H7 (cell line): ENCODE data around the gene PCBP1. TPM values are rescaled to one million over a fixed set of nuclear protein-coding genes. Genes with fewer than 3 reads are reported as not detected.
A peak's percentile ranks its signal among the peaks of the same experiment; 100 is the strongest.
"Not testable (repeated sequence)": the region's sequence is repeated elsewhere in the genome, so short reads cannot be mapped to it uniquely, and the experiment has no call there.

ENCODE experiments used
- DNase-seq: peaks from one replicate; pipeline ENCODE4 v3.0.0; 2012
- H3K27me3 ChIP-seq: 2 replicates; pipeline ENCODE4 v1.6.0; 2011; ENCODE audit warnings: mild to moderate bottlenecking, low read length; ENCODE audit not compliant: control insufficient read depth, insufficient read depth
- H3K36me3 ChIP-seq: replicated peaks from 2 replicates; pipeline ENCODE4 v1.5.1; 2011; ENCODE audit warnings: low read length; ENCODE audit not compliant: control insufficient read depth, insufficient read depth
- H3K4me3 ChIP-seq: 2 replicates; pipeline ENCODE4 v1.5.1; 2011; ENCODE audit warnings: low read depth, mild to moderate bottlenecking, control low read depth, low read length, moderate library complexity; ENCODE audit not compliant: insufficient read depth
- total RNA-seq: library from RNA; depleted of rRNA; stranded (reverse); fragments of >200 nt; shearing (Covaris generic); gene quantifications from 2 replicates; pipeline ENCODE4 v1.2.3, GENCODE V29; 2014

PCBP1 gene
- total RNA-seq, 1 experiment from 2014 or later: 52.6 TPM

GRCh38 chr2:70121627-70122372 lies 34.5 kb downstream of the PCBP1 start:
- H3K27me3 ChIP-seq: no peaks in the 10 kb centered on the region
- H3K4me3 ChIP-seq: no peak overlapping the region
- DNase-seq: no peak
- no peaks in the 10 kb centered on the region for H3K36me3 ChIP-seq

- no peaks in the 10 kb centered on the region for H3K27me3 ChIP-seq
- H3K36me3 ChIP-seq: no peaks in the 10 kb centered on the region
- no peak for DNase-seq
- H3K4me3 ChIP-seq: no peak overlapping the region
Measured at GRCh38 chr2:70122470-70122869, 35.2 kb downstream of the PCBP1 start.

- peak; percentile 81 for DNase-seq
- H3K27me3 ChIP-seq: no peaks in the 10 kb centered on the region
- no peaks in the 10 kb centered on the region for H3K36me3 ChIP-seq
- H3K4me3 ChIP-seq: peak overlapping the region; percentile 73
Measured at GRCh38 chr2:70123051-70123828, 36.0 kb downstream of the PCBP1 start.

- no peaks in the 10 kb centered on the region for H3K27me3 ChIP-seq
- no peak for DNase-seq
- no peaks in the 10 kb centered on the region for H3K36me3 ChIP-seq
- peak overlapping the region; percentile 73 for H3K4me3 ChIP-seq
Measured at GRCh38 chr2:70123829-70124116, 36.5 kb downstream of the PCBP1 start.

GRCh38 chr2:70124983-70125480 lies 37.8 kb downstream of the PCBP1 start:
- Histone ChIP-seq H3K27me3 (no peaks in the 10 kb centered on the region), H3K36me3 (no peaks in the 10 kb centered on the region), H3K4me3 (peak overlapping the region; percentile 73)
- peak; percentile 91 for DNase-seq

GRCh38 chr2:70125498-70125898 lies 38.2 kb downstream of the PCBP1 start:
- H3K27me3 ChIP-seq: no peaks in the 10 kb centered on the region
- DNase-seq: no peak
- H3K4me3 ChIP-seq: no peak overlapping the region
- H3K36me3 ChIP-seq: no peaks in the 10 kb centered on the region

GRCh38 chr2:70126413-70126812 lies 39.1 kb downstream of the PCBP1 start:
- Histone ChIP-seq H3K27me3 (no peaks in the 10 kb centered on the region), H3K4me3 (no peak overlapping the region), H3K36me3 (no peaks in the 10 kb centered on the region)
- no peak for DNase-seq

GRCh38 chr2:70128005-70128404 lies 40.7 kb downstream of the PCBP1 start:
- H3K4me3 ChIP-seq: no peak overlapping the region
- no peak for DNase-seq
- H3K27me3 ChIP-seq: no peaks in the 10 kb centered on the region
- H3K36me3 ChIP-seq: no peaks in the 10 kb centered on the region

- H3K27me3 ChIP-seq, H3K4me3 ChIP-seq, DNase-seq, H3K36me3 ChIP-seq: not testable (repeated sequence)
Measured at GRCh38 chr2:70131344-70132143, 44.3 kb downstream of the PCBP1 start.

- no peak overlapping the region for H3K4me3 ChIP-seq
- H3K27me3 ChIP-seq: no peaks in the 10 kb centered on the region
- H3K36me3 ChIP-seq: no peaks in the 10 kb centered on the region
- peak; percentile 53 for DNase-seq
Measured at GRCh38 chr2:70132244-70133126, 45.2 kb downstream of the PCBP1 start.

- Histone ChIP-seq H3K4me3 (no peak overlapping the region), H3K36me3 (no peaks in the 10 kb centered on the region), H3K27me3 (no peaks in the 10 kb centered on the region)
- no peak for DNase-seq
Measured at GRCh38 chr2:70133127-70133452, 45.8 kb downstream of the PCBP1 start.

GRCh38 chr2:70133491-70134322 lies 46.4 kb downstream of the PCBP1 start:
- Histone ChIP-seq H3K27me3 (no peaks in the 10 kb centered on the region), H3K4me3 (no peak overlapping the region), H3K36me3 (no peaks in the 10 kb centered on the region)
- DNase-seq: no peak

GRCh38 chr2:70134323-70134983 lies 47.2 kb downstream of the PCBP1 start:
- not testable (repeated sequence) for H3K4me3 ChIP-seq, H3K27me3 ChIP-seq, H3K36me3 ChIP-seq, DNase-seq
